ENCODE data around the gene MCOLN3. TPM values are rescaled to one million over a fixed set of nuclear protein-coding genes. Genes with fewer than 3 reads are reported as not detected.
"Not testable (repeated sequence)": the region's sequence is repeated elsewhere in the genome, so short reads cannot be mapped to it uniquely, and the experiment has no call there.

Gene MCOLN3
- total RNA-seq, 1 donor from 2014 or later = 0.68 TPM

GRCh38 chr1:85041793-85042192, 6.5 kb downstream of the MCOLN3 start:
- H3K9me3 Mint-ChIP-seq = no peaks in the 10 kb centered on the region
- intact Hi-C loops (cut with micrococcal nuclease) = loop anchor here (5.0 kb wide), 1 partner anchor 36 kb away; no protein-coding TSS in a partner anchor
- no peak overlapping the region for H3K4me3 Mint-ChIP-seq (ENCODE audit: low read depth)
- H3K27me3 Mint-ChIP-seq (ENCODE audit: low read depth) = peaks cover 58% of the 10 kb centered on the region
- no peak for DNase-seq (ENCODE audit: low spot score)
- H3K4me1 Mint-ChIP-seq (ENCODE audit: low read depth) = no peaks in the 10 kb centered on the region
- no peak overlapping the region for H3K27ac Mint-ChIP-seq
- H3K36me3 Mint-ChIP-seq (ENCODE audit: low read depth) = no peaks in the 10 kb centered on the region

- no peak for DNase-seq (ENCODE audit: low spot score)
- H3K27ac Mint-ChIP-seq = no peak overlapping the region
- peaks cover 2% of the 10 kb centered on the region for H3K4me1 Mint-ChIP-seq (ENCODE audit: low read depth)
- intact Hi-C loops (cut with micrococcal nuclease) = no loop called here
- no peaks in the 10 kb centered on the region for H3K36me3 Mint-ChIP-seq (ENCODE audit: low read depth)
- no peaks in the 10 kb centered on the region for H3K9me3 Mint-ChIP-seq
- H3K4me3 Mint-ChIP-seq (ENCODE audit: low read depth) = no peak overlapping the region
- H3K27me3 Mint-ChIP-seq (ENCODE audit: low read depth) = peaks cover 18% of the 10 kb centered on the region
Measured at GRCh38 chr1:85033221-85033620, 15.1 kb downstream of the MCOLN3 start.

- H3K27ac Mint-ChIP-seq = no peak overlapping the region
- peaks cover 4% of the 10 kb centered on the region for H3K27me3 Mint-ChIP-seq (ENCODE audit: low read depth)
- peaks cover 9% of the 10 kb centered on the region for H3K4me1 Mint-ChIP-seq (ENCODE audit: low read depth)
- intact Hi-C loops (cut with micrococcal nuclease) = no loop called here
- no peaks in the 10 kb centered on the region for H3K9me3 Mint-ChIP-seq
- DNase-seq (ENCODE audit: low spot score) = no peak
- H3K36me3 Mint-ChIP-seq (ENCODE audit: low read depth) = no peaks in the 10 kb centered on the region
- H3K4me3 Mint-ChIP-seq (ENCODE audit: low read depth) = no peak overlapping the region
Measured at GRCh38 chr1:85030536-85030935, 17.8 kb downstream of the MCOLN3 start.

GRCh38 chr1:85028151-85028550, 20.1 kb downstream of the MCOLN3 start:
- no peak overlapping the region for H3K4me3 Mint-ChIP-seq (ENCODE audit: low read depth)
- no peaks in the 10 kb centered on the region for H3K27me3 Mint-ChIP-seq (ENCODE audit: low read depth)
- H3K27ac Mint-ChIP-seq = no peak overlapping the region
- no peaks in the 10 kb centered on the region for H3K9me3 Mint-ChIP-seq
- H3K36me3 Mint-ChIP-seq (ENCODE audit: low read depth) = no peaks in the 10 kb centered on the region
- no peak for DNase-seq (ENCODE audit: low spot score)
- intact Hi-C loops (cut with micrococcal nuclease) = no loop called here
- H3K4me1 Mint-ChIP-seq (ENCODE audit: low read depth) = peaks cover 11% of the 10 kb centered on the region

- no peak overlapping the region for H3K27ac Mint-ChIP-seq
Measured at GRCh38 chr1:85027242-85027983, 20.9 kb downstream of the MCOLN3 start.

GRCh38 chr1:85025940-85026339, 22.4 kb downstream of the MCOLN3 start:
- Mint-ChIP-seq H3K9me3 (no peaks in the 10 kb centered on the region), H3K4me3 (ENCODE audit: low read depth) (no peak overlapping the region), H3K27ac (no peak overlapping the region), H3K27me3 (ENCODE audit: low read depth) (peaks cover 4% of the 10 kb centered on the region), H3K36me3 (ENCODE audit: low read depth) (no peaks in the 10 kb centered on the region), H3K4me1 (ENCODE audit: low read depth) (peaks cover 11% of the 10 kb centered on the region)
- no peak for DNase-seq (ENCODE audit: low spot score)
- intact Hi-C loops (cut with micrococcal nuclease) = no loop called here

More at GRCh38 chr1:85027242-85027983, 20.9 kb downstream of the MCOLN3 start:
- intact Hi-C loops (cut with micrococcal nuclease) = loop anchor here (1.0 kb wide), 2 partner anchors 31 to 82 kb away; no protein-coding TSS in a partner anchor
- H3K27me3 Mint-ChIP-seq (ENCODE audit: low read depth) = no peaks in the 10 kb centered on the region
- DNase-seq (ENCODE audit: low spot score) = no peak
- H3K36me3 Mint-ChIP-seq (ENCODE audit: low read depth) = no peaks in the 10 kb centered on the region
- H3K4me3 Mint-ChIP-seq (ENCODE audit: low read depth) = no peak overlapping the region
- no peaks in the 10 kb centered on the region for H3K9me3 Mint-ChIP-seq
- H3K4me1 Mint-ChIP-seq (ENCODE audit: low read depth) = peaks cover 11% of the 10 kb centered on the region

- Mint-ChIP-seq H3K27me3 (ENCODE audit: low read depth) (peaks cover 8% of the 10 kb centered on the region), H3K4me3 (ENCODE audit: low read depth) (no peak overlapping the region), H3K9me3 (no peaks in the 10 kb centered on the region), H3K4me1 (ENCODE audit: low read depth) (peaks cover 11% of the 10 kb centered on the region), H3K27ac (no peak overlapping the region), H3K36me3 (ENCODE audit: low read depth) (no peaks in the 10 kb centered on the region)
- no peak for DNase-seq (ENCODE audit: low spot score)
- intact Hi-C loops (cut with micrococcal nuclease) = no loop called here
Measured at GRCh38 chr1:85024736-85025135, 23.6 kb downstream of the MCOLN3 start.

- H3K4me1 Mint-ChIP-seq (ENCODE audit: low read depth) = peaks cover 10% of the 10 kb centered on the region
- intact Hi-C loops (cut with micrococcal nuclease) = loop anchor here (2.0 kb wide), 1 partner anchor 50 kb away; no protein-coding TSS in a partner anchor
- no peak for DNase-seq (ENCODE audit: low spot score)
- H3K27ac Mint-ChIP-seq = no peak overlapping the region
- H3K9me3 Mint-ChIP-seq = no peaks in the 10 kb centered on the region
- no peak overlapping the region for H3K4me3 Mint-ChIP-seq (ENCODE audit: low read depth)
- H3K27me3 Mint-ChIP-seq (ENCODE audit: low read depth) = peaks cover 8% of the 10 kb centered on the region
- H3K36me3 Mint-ChIP-seq (ENCODE audit: low read depth) = no peaks in the 10 kb centered on the region
Measured at GRCh38 chr1:85022700-85023099, 25.6 kb downstream of the MCOLN3 start.

- no peaks in the 10 kb centered on the region for H3K9me3 Mint-ChIP-seq
- H3K27ac Mint-ChIP-seq = no peak overlapping the region
- intact Hi-C loops (cut with micrococcal nuclease) = no loop called here
- H3K36me3 Mint-ChIP-seq (ENCODE audit: low read depth) = peaks cover 3% of the 10 kb centered on the region
- no peak for DNase-seq (ENCODE audit: low spot score)
- H3K27me3 Mint-ChIP-seq (ENCODE audit: low read depth) = peaks cover 8% of the 10 kb centered on the region
- H3K4me1 Mint-ChIP-seq (ENCODE audit: low read depth) = peaks cover 5% of the 10 kb centered on the region
- no peak overlapping the region for H3K4me3 Mint-ChIP-seq (ENCODE audit: low read depth)
Measured at GRCh38 chr1:85019994-85020393, 28.3 kb downstream of the MCOLN3 start.

- H3K4me1 Mint-ChIP-seq (ENCODE audit: low read depth) = peaks cover 10% of the 10 kb centered on the region
- H3K9me3 Mint-ChIP-seq = peaks cover 2% of the 10 kb centered on the region
- H3K4me3 Mint-ChIP-seq (ENCODE audit: low read depth) = no peak overlapping the region
- no peak for DNase-seq (ENCODE audit: low spot score)
- intact Hi-C loops (cut with micrococcal nuclease) = no loop called here
- peaks cover 13% of the 10 kb centered on the region for H3K36me3 Mint-ChIP-seq (ENCODE audit: low read depth)
- peaks cover 13% of the 10 kb centered on the region for H3K27me3 Mint-ChIP-seq (ENCODE audit: low read depth)
- no peak overlapping the region for H3K27ac Mint-ChIP-seq
Measured at GRCh38 chr1:85015826-85016225, 32.5 kb downstream of the MCOLN3 start.

GRCh38 chr1:85005641-85006040, 42.7 kb downstream of the MCOLN3 start:
- Mint-ChIP-seq H3K4me1 (ENCODE audit: low read depth) (peaks cover 21% of the 10 kb centered on the region), H3K27me3 (ENCODE audit: low read depth) (peaks cover 21% of the 10 kb centered on the region), H3K36me3 (ENCODE audit: low read depth) (peaks cover 50% of the 10 kb centered on the region), H3K27ac (peak overlapping the region; percentile 0), H3K9me3 (peaks cover 61% of the 10 kb centered on the region)
- DNase-seq (ENCODE audit: low spot score); intact Hi-C loops (cut with micrococcal nuclease); H3K4me3 Mint-ChIP-seq (ENCODE audit: low read depth): not testable (repeated sequence)

GRCh38 chr1:85001742-85002141, 46.6 kb downstream of the MCOLN3 start:
- intact Hi-C loops (cut with micrococcal nuclease) = no loop called here
- no peak for DNase-seq (ENCODE audit: low spot score)
- Mint-ChIP-seq H3K9me3 (peaks cover 37% of the 10 kb centered on the region), H3K4me3 (ENCODE audit: low read depth) (no peak overlapping the region), H3K4me1 (ENCODE audit: low read depth) (peaks cover 40% of the 10 kb centered on the region), H3K36me3 (ENCODE audit: low read depth) (peaks cover 43% of the 10 kb centered on the region), H3K27me3 (ENCODE audit: low read depth) (peaks cover 31% of the 10 kb centered on the region), H3K27ac (no peak overlapping the region)

GRCh38 chr1:84998642-84999280, 49.5 kb downstream of the MCOLN3 start:
- Mint-ChIP-seq H3K27me3 (ENCODE audit: low read depth) (peaks cover 31% of the 10 kb centered on the region), H3K27ac (peak overlapping the region; percentile 30), H3K36me3 (ENCODE audit: low read depth) (peaks cover 44% of the 10 kb centered on the region), H3K9me3 (peaks cover 9% of the 10 kb centered on the region), H3K4me3 (ENCODE audit: low read depth) (peak overlapping the region; percentile 94), H3K4me1 (ENCODE audit: low read depth) (peaks cover 39% of the 10 kb centered on the region)
- intact Hi-C loops (cut with micrococcal nuclease) = loop anchor here (5.0 to 10.0 kb wide), 4 partner anchors 64 to 844 kb away; partner anchors contain the start of gene CTBS
- DNase-seq (ENCODE audit: low spot score) = peak; percentile 25
